Fibroblast of lung (primary cell): ENCODE results near the gene CACNA1E. TPM values are rescaled to one million over a fixed set of nuclear protein-coding genes. Genes with fewer than 3 reads are reported as not detected.

Experiments
- DNase-seq, 2 donors: peaks; one replicate each; pipeline versions ENCODE4 v3.0.0 to v3.0.0-alpha.2; 2010; ENCODE audit warnings: low read depth in 2 of 2
- H2AFZ ChIP-seq: 2 replicates; pipeline ENCODE4 v1.5.1; 2012; ENCODE audit warnings: low read length, control low read depth, inconsistent platforms
- H3K27ac ChIP-seq: 2 replicates; pipeline ENCODE4 v1.5.1; 2011; ENCODE audit warnings: low read length, control low read depth; ENCODE audit not compliant: insufficient read depth
- H3K27me3 ChIP-seq: 2 replicates; pipeline ENCODE4 v1.5.1; 2011; ENCODE audit warnings: mild to moderate bottlenecking, low read length; ENCODE audit not compliant: control insufficient read depth, insufficient read depth
- H3K36me3 ChIP-seq: 2 replicates; pipeline ENCODE4 v1.5.1; 2011; ENCODE audit warnings: low read length; ENCODE audit not compliant: control insufficient read depth, insufficient read depth
- H3K4me1 ChIP-seq: 2 replicates; pipeline ENCODE4 v1.5.1; 2011; ENCODE audit warnings: low read length; ENCODE audit not compliant: control insufficient read depth, insufficient read depth; ENCODE audit errors: extremely low read depth
- H3K4me2 ChIP-seq: 2 replicates; pipeline ENCODE4 v1.5.1; 2011; ENCODE audit warnings: low read length, control low read depth; ENCODE audit not compliant: insufficient read depth; ENCODE audit errors: extremely low read depth
- H3K4me3 ChIP-seq, 4 experiments: fragments of 200-600 bp in 1 of 4; sonication (generic) in 1 of 4; replicated peaks in 1 of 4; 2 replicates each; pipeline ENCODE4 v1.5.1; 2011 to 2016; ENCODE audit warnings: low read length in 4 of 4, low read depth in 3 of 4, mild to moderate bottlenecking in 3 of 4, control low read depth in 2 of 4, inconsistent platforms in 1 of 4, mixed read lengths in 1 of 4; ENCODE audit not compliant: insufficient read depth in 1 of 4; ENCODE audit errors: control extremely low read depth in 1 of 4
- H3K79me2 ChIP-seq: 2 replicates; pipeline ENCODE4 v1.5.1; 2012; ENCODE audit warnings: mild to moderate bottlenecking, low read length, inconsistent platforms; ENCODE audit not compliant: control insufficient read depth, insufficient read depth
- H3K9ac ChIP-seq: 2 replicates; pipeline ENCODE4 v1.5.1; 2011; ENCODE audit warnings: mild to moderate bottlenecking, low read length, control low read depth; ENCODE audit not compliant: insufficient read depth
- H3K9me3 ChIP-seq: 2 replicates; pipeline ENCODE4 v1.5.1; 2012; ENCODE audit warnings: low read depth, low read length; ENCODE audit not compliant: control insufficient read depth, insufficient read depth
- H4K20me1 ChIP-seq: 2 replicates; pipeline ENCODE4 v1.5.1; 2011; ENCODE audit warnings: low read length; ENCODE audit not compliant: control insufficient read depth, insufficient read depth; ENCODE audit errors: extremely low read depth
- EZH2 ChIP-seq: IDR thresholded peaks from 2 replicates; pipeline ENCODE4 v1.5.1; 2012; ENCODE audit warnings: low read length, control low read depth, mild to moderate bottlenecking; ENCODE audit errors: missing control alignments
- polyA plus RNA-seq, 2 donors: library from polyadenylated mRNA; depleted of rRNA in 1 of 2; stranded (reverse) in 1 of 2; unstranded in 1 of 2; fragments of >200 nt; gene quantifications; 2 replicates each; pipeline ENCODE4 v1.2.1, GENCODE V29; 2011 to 2012; ENCODE audit warnings: missing spikeins in 1 of 2
- total RNA-seq: library from RNA; depleted of rRNA; stranded (reverse); fragments of >200 nt; gene quantifications from 2 replicates; pipeline ENCODE4 v1.2.1, GENCODE V29; 2014
- TF ChIP-seq, protein P1 (sequence below), 2 donors: IDR thresholded peaks in 1 of 2; conservative IDR thresholded peaks in 1 of 2; 1 replicate in 1 of 2; 2 replicates in 1 of 2; pipeline ENCODE4 v1.5.1; 2011 to 2012; ENCODE audit warnings: low read length in 2 of 2, control low read depth in 1 of 2, inconsistent platforms in 1 of 2, low read depth in 1 of 2, mild to moderate bottlenecking in 1 of 2

Gene CACNA1E
- total and polyA plus RNA-seq, 2 donors (not counting 1 experiment from before 2014, with no cell fraction given) = 0.01 TPM; not detected in 1

- Histone ChIP-seq H2AFZ (no peak overlapping the region), H3K9me3 (no peaks in the 10 kb centered on the region), H3K4me2 (no peak overlapping the region), H3K9ac (no peak overlapping the region), H4K20me1 (no peaks in the 10 kb centered on the region), H3K27me3 (no peaks in the 10 kb centered on the region), H3K36me3 (no peaks in the 10 kb centered on the region), H3K79me2 (no peaks in the 10 kb centered on the region), H3K4me1 (no peaks in the 10 kb centered on the region), H3K27ac (no peak overlapping the region), H3K4me3 (no peak overlapping the region)
- peak in 1 of 2 donors; percentile 47 for DNase-seq
- TF ChIP-seq, protein P1, sequence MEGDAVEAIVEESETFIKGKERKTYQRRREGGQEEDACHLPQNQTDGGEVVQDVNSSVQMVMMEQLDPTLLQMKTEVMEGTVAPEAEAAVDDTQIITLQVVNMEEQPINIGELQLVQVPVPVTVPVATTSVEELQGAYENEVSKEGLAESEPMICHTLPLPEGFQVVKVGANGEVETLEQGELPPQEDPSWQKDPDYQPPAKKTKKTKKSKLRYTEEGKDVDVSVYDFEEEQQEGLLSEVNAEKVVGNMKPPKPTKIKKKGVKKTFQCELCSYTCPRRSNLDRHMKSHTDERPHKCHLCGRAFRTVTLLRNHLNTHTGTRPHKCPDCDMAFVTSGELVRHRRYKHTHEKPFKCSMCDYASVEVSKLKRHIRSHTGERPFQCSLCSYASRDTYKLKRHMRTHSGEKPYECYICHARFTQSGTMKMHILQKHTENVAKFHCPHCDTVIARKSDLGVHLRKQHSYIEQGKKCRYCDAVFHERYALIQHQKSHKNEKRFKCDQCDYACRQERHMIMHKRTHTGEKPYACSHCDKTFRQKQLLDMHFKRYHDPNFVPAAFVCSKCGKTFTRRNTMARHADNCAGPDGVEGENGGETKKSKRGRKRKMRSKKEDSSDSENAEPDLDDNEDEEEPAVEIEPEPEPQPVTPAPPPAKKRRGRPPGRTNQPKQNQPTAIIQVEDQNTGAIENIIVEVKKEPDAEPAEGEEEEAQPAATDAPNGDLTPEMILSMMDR (conservative IDR thresholded peaks at IDR 0.05 in 1 of 2, IDR thresholded peaks at IDR 0.05 in 1 of 2; ENCODE audit: low read depth in 1 of 2, low read length in 2 of 2) = no peak
- no peak for TF ChIP-seq EZH2
Observed at GRCh38 chr1:181647314-181648035, 164.2 kb downstream of the CACNA1E start.

GRCh38 chr1:181651276-181651675, 168.0 kb downstream of the CACNA1E start:
- H2AFZ ChIP-seq = no peak overlapping the region
- H3K4me2 ChIP-seq = no peak overlapping the region
- no peaks in the 10 kb centered on the region for H3K36me3 ChIP-seq
- H3K4me1 ChIP-seq = no peaks in the 10 kb centered on the region
- no peaks in the 10 kb centered on the region for H3K9me3 ChIP-seq
- H4K20me1 ChIP-seq = no peaks in the 10 kb centered on the region
- H3K79me2 ChIP-seq = no peaks in the 10 kb centered on the region
- H3K27me3 ChIP-seq = no peaks in the 10 kb centered on the region
- H3K9ac ChIP-seq = no peak overlapping the region
- H3K4me3 ChIP-seq = no peak overlapping the region
- no peak for DNase-seq
- TF ChIP-seq, protein P1 (conservative IDR thresholded peaks at IDR 0.05 in 1 of 2, IDR thresholded peaks at IDR 0.05 in 1 of 2; ENCODE audit: low read depth in 1 of 2, low read length in 2 of 2) = no peak
- TF ChIP-seq EZH2 = no peak
- no peak overlapping the region for H3K27ac ChIP-seq

- H3K4me3 ChIP-seq = no peak overlapping the region
- no peak overlapping the region for H3K27ac ChIP-seq
- H4K20me1 ChIP-seq = no peaks in the 10 kb centered on the region
- no peaks in the 10 kb centered on the region for H3K4me1 ChIP-seq
- no peak overlapping the region for H3K9ac ChIP-seq
- peak; percentile 58 to 62 for DNase-seq
- H3K27me3 ChIP-seq = no peaks in the 10 kb centered on the region
- H3K36me3 ChIP-seq = no peaks in the 10 kb centered on the region
- TF ChIP-seq EZH2 = no peak
- TF ChIP-seq, protein P1 (conservative IDR thresholded peaks at IDR 0.05 in 1 of 2, IDR thresholded peaks at IDR 0.05 in 1 of 2; ENCODE audit: low read depth in 1 of 2, low read length in 2 of 2) = no peak
- H3K79me2 ChIP-seq = no peaks in the 10 kb centered on the region
- H3K4me2 ChIP-seq = no peak overlapping the region
- H3K9me3 ChIP-seq = no peaks in the 10 kb centered on the region
- H2AFZ ChIP-seq = no peak overlapping the region
Observed at GRCh38 chr1:181655756-181656155, 172.4 kb downstream of the CACNA1E start.
